CD4-positive, alpha-beta memory T cell (primary cell): ENCODE data around the gene SLC6A17. TPM values are rescaled to one million over a fixed set of nuclear protein-coding genes. Genes with fewer than 3 reads are reported as not detected.

Experiments
- CTCF ChIA-PET: fragments of 350-600 bp; sonication (Branson Sonifier 250); formaldehyde crosslinking; loops from one replicate; lab custom pipeline; 2021; ENCODE audit warnings: inconsistent platforms; ENCODE audit not compliant: partially characterized antibody; lab: Charles Lee
- POLR2A ChIA-PET: fragments of 350-600 bp; sonication (Branson Sonifier 250); formaldehyde crosslinking; loops from one replicate; lab custom pipeline; 2021; ENCODE audit not compliant: partially characterized antibody; lab: Charles Lee
- DNase-seq, 5 donors: peaks; one replicate each; pipeline versions ENCODE4 v3.0.0 to v3.0.0-alpha.2; 2020 to 2022; ENCODE audit warnings: mixed read lengths in 1 of 5
- H3K27ac ChIP-seq: one replicate; pipeline ENCODE4 v1.7.0; 2013; ENCODE audit warnings: low read depth, low read length
- H3K27me3 ChIP-seq: 2 replicates; pipeline ENCODE4 v1.7.0; 2013; ENCODE audit warnings: mild to moderate bottlenecking, low read length, moderate library complexity; ENCODE audit not compliant: insufficient read depth
- H3K36me3 ChIP-seq: 2 replicates; pipeline ENCODE4 v1.7.0; 2013; ENCODE audit warnings: mild to moderate bottlenecking, low read length, moderate library complexity; ENCODE audit not compliant: insufficient read depth
- H3K4me1 ChIP-seq: 2 replicates; pipeline ENCODE4 v1.7.0; 2013; ENCODE audit warnings: mild to moderate bottlenecking, low read length, moderate library complexity; ENCODE audit not compliant: insufficient read depth
- H3K4me3 ChIP-seq, 2 donors: one replicate each; pipeline ENCODE4 v1.7.0; 2013; ENCODE audit warnings: low read length in 2 of 2, mild to moderate bottlenecking in 1 of 2
- H3K9me3 ChIP-seq, 2 donors: one replicate each; pipeline ENCODE4 v1.7.0; 2013; ENCODE audit warnings: low read length in 2 of 2, control low read depth in 1 of 2; ENCODE audit not compliant: control insufficient read depth in 1 of 2
- H3K27ac Mint-ChIP-seq, 7 donors: one replicate each; pipeline ENCODE4 v1.8.0; 2020 to 2021; ENCODE audit warnings: mixed read lengths in 7 of 7, mild to moderate bottlenecking in 6 of 7, inconsistent platforms in 3 of 7, moderate library complexity in 3 of 7
- H3K27me3 Mint-ChIP-seq, 2 donors: one replicate each; pipeline ENCODE4 v1.8.0; 2020 to 2021; ENCODE audit warnings: mixed read lengths in 2 of 2
- H3K36me3 Mint-ChIP-seq, 2 donors: one replicate each; pipeline ENCODE4 v1.8.0; 2020 to 2021; ENCODE audit warnings: mixed read lengths in 2 of 2, inconsistent platforms in 1 of 2, mild to moderate bottlenecking in 1 of 2
- H3K4me1 Mint-ChIP-seq, 4 donors: one replicate each; pipeline ENCODE4 v1.8.0; 2020 to 2021; ENCODE audit warnings: mixed read lengths in 4 of 4, mild to moderate bottlenecking in 1 of 4
- H3K4me3 Mint-ChIP-seq, 8 donors: one replicate each; pipeline ENCODE4 v1.8.0; 2020 to 2021; ENCODE audit warnings: mixed read lengths in 8 of 8, mild to moderate bottlenecking in 7 of 8, moderate library complexity in 6 of 8, inconsistent platforms in 3 of 8
- H3K9me3 Mint-ChIP-seq, 8 donors: one replicate each; pipeline ENCODE4 v1.8.0; 2020 to 2021; ENCODE audit warnings: mixed read lengths in 8 of 8, mild to moderate bottlenecking in 5 of 8, inconsistent platforms in 3 of 8, moderate library complexity in 1 of 8
- intact Hi-C: fragments of 100-400 bp; cut with micrococcal nuclease; formaldehyde crosslinking; loops from one replicate; pipeline ENCODE4 v1.15.1; 2023
- polyA plus RNA-seq, 2 donors: library from polyadenylated mRNA; unstranded; fragments of 300-500 nt; fragmentation: Illumina TruSeq; gene quantifications; one replicate each; pipeline ENCODE4 v1.2.3, GENCODE V29; 2021
- total RNA-seq, 2 experiments: library from RNA; stranded (reverse); gene quantifications; one replicate each; pipeline ENCODE4 v1.2.3, GENCODE V29; 2021

Gene SLC6A17
- total RNA-seq (not detected), polyA plus RNA-seq (not detected)

DNA sequence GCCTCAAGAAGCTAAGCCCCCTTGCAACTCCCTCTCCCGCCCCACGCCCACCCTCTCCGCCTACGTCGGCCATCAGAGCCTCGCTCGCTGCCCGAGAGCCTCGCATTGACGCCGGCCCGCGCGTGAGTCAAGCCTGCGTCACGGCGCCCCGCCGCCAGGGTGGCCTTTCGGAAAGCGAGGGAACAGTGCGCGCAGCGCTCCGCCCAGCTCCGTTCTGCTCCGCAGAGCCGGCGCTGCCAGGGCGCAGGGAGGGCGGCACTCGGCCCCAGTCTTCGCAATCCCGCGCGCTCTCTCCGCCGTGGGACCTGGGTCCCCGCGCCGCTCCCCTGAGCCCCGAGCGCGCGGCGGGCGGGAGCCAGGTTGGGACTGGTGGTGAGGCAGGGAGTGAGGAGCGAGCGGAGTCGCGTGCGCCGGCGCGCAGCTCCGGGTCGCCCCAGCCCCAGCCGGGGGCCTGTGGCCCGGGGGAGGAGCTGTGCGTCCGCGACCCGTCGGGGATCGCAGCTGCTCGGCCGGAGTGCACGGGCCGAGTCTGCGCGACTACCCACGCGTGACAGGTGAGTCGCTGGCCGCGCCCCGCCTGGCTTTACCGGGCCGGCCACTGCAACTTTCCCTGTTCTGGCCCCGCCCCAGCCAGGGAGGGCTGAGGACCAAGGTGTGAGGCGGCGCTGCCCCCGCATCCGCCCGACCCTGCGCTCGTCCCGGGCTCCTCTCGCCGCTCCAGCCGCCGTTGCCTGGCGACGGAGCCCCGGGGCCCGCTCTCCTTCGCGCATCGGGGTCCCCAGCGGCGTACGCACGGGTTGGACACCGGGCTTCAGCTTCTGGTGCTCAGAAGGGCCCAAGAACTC is at the start of gene SLC6A17:
Gene SLC6A17, plus strand, starts transcription at position 165 of the 845 bp plus-strand sequence. CDS start 16,436 bp downstream, outside the sequence.
- no peak within 1 kb of the TSS for H3K27ac Mint-ChIP-seq
- H3K9me3 Mint-ChIP-seq = peaks cover 0 to 2% (median 0%) of the 10 kb centered on the region in 8 donors
- H3K27me3 ChIP-seq = peaks cover 16% of the 10 kb centered on the region
- POLR2A ChIA-PET = no interaction called here
- no peaks in the 10 kb centered on the region for H3K9me3 ChIP-seq
- CTCF ChIA-PET = no interaction called here
- H3K27me3 Mint-ChIP-seq = peaks cover 38 to 43% of the 10 kb centered on the region in 2 donors
- H3K36me3 ChIP-seq = no peaks in the 10 kb centered on the region
- peaks cover 2 to 8% (median 2%) of the 10 kb centered on the region in 4 donors for H3K4me1 Mint-ChIP-seq
- H3K4me3 ChIP-seq = no peak within 1 kb of the TSS
- no peaks in the 10 kb centered on the region for H3K4me1 ChIP-seq
- intact Hi-C loops = no loop called here
- H3K27ac ChIP-seq = no peak within 1 kb of the TSS
- no peak for DNase-seq
- no peaks in the 10 kb centered on the region for H3K36me3 Mint-ChIP-seq
- H3K4me3 Mint-ChIP-seq = peak within 1 kb of the TSS in 3 of 8 donors; percentile 24 to 76 (median 41)

- Histone ChIP-seq H3K9me3 (no peaks in the 10 kb centered on the region), H3K27me3 (no peaks in the 10 kb centered on the region), H3K4me1 (no peaks in the 10 kb centered on the region), H3K4me3 (no peak overlapping the region), H3K36me3 (no peaks in the 10 kb centered on the region), H3K27ac (no peak overlapping the region)
- intact Hi-C loops = no loop called here
- ChIA-PET CTCF (interaction anchor here (1.1 to 6.4 kb wide), 5 partner anchors 11 to 49 kb away, joined by 3 to 40 read pairs (median 20); partner anchors contain the start of gene UBL4B), POLR2A (no interaction called here)
- H3K27me3 Mint-ChIP-seq = peaks cover 1 to 4% of the 10 kb centered on the region in 2 donors
- H3K27ac Mint-ChIP-seq = no peak overlapping the region
- no peaks in the 10 kb centered on the region for H3K36me3 Mint-ChIP-seq
- H3K4me3 Mint-ChIP-seq = no peak overlapping the region
- no peak for DNase-seq
- H3K4me1 Mint-ChIP-seq = no peaks in the 10 kb centered on the region
- no peaks in the 10 kb centered on the region for H3K9me3 Mint-ChIP-seq
Measured at GRCh38 chr1:110102081-110102480, 48.2 kb upstream of the SLC6A17 start.

GRCh38 chr1:110106013-110106941 is 44.0 kb upstream of the SLC6A17 start:
- POLR2A ChIA-PET = no interaction called here

DNA sequence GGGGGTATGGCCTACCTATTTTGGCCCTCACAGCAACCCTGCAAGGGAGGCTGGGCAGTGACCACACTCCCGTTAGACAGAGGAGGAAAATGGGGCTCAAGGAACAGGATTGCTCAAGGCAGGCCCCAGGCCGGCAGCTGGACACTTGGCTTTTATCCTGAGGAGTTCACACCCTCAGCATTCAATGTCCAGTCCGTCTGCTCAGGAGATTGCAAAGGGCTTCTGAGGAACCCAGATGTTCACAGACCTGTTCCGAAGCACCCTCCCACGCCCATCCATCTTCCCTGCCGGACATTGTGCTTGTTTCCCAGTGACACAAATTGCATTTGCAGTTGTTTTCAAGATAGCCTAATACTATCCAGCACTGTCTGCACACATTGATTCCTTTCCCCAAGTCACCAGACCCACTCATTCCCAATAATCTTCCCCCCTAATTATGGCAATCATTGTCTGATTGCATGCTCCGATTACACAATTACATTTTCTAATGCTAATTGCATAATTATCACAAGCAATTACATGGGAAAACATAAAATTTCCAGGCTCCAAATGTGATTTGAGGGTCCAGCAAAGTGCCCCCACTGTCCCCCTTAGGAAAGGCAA is 42.3 kb upstream of the SLC6A17 start:
- no peak for DNase-seq
- H3K9me3 ChIP-seq = no peaks in the 10 kb centered on the region
- H3K4me1 Mint-ChIP-seq = no peaks in the 10 kb centered on the region
- H3K36me3 Mint-ChIP-seq = no peaks in the 10 kb centered on the region
- no peak overlapping the region for H3K4me3 Mint-ChIP-seq
- H3K27ac Mint-ChIP-seq = no peak overlapping the region
- no peaks in the 10 kb centered on the region for H3K9me3 Mint-ChIP-seq
- no peaks in the 10 kb centered on the region for H3K27me3 ChIP-seq
- ChIA-PET CTCF (interaction anchor here (1.3 to 6.4 kb wide), 3 partner anchors 11 to 79 kb away, joined by 3 to 44 read pairs (median 40); no protein-coding TSS in a partner anchor), POLR2A (no interaction called here)
- H3K4me3 ChIP-seq = no peak overlapping the region
- peaks cover 10 to 21% of the 10 kb centered on the region in 2 donors for H3K27me3 Mint-ChIP-seq
- intact Hi-C loops = no loop called here
- no peaks in the 10 kb centered on the region for H3K36me3 ChIP-seq
- no peak overlapping the region for H3K27ac ChIP-seq
- no peaks in the 10 kb centered on the region for H3K4me1 ChIP-seq

More at GRCh38 chr1:110106013-110106941, 44.0 kb upstream of the SLC6A17 start:
- H3K27me3 ChIP-seq = no peaks in the 10 kb centered on the region
- CTCF ChIA-PET = interaction anchor here (0.6 to 6.4 kb wide), 17 partner anchors 8 to 354 kb away, joined by 3 to 44 read pairs (median 5); no protein-coding TSS in a partner anchor
- H3K36me3 Mint-ChIP-seq = no peaks in the 10 kb centered on the region
- H3K4me1 ChIP-seq = no peaks in the 10 kb centered on the region
- no peaks in the 10 kb centered on the region for H3K4me1 Mint-ChIP-seq
- no peaks in the 10 kb centered on the region for H3K36me3 ChIP-seq
- DNase-seq = peak; percentile 43 to 56 (median 53)
- no peak overlapping the region for H3K4me3 Mint-ChIP-seq
- intact Hi-C loops = loop anchor here (1.0 kb wide), 1 partner anchor 53 kb away; no protein-coding TSS in a partner anchor
- no peak overlapping the region for H3K27ac ChIP-seq
- H3K9me3 Mint-ChIP-seq = no peaks in the 10 kb centered on the region
- no peaks in the 10 kb centered on the region for H3K9me3 ChIP-seq
- no peak overlapping the region for H3K4me3 ChIP-seq
- H3K27me3 Mint-ChIP-seq = peaks cover 6 to 10% of the 10 kb centered on the region in 2 donors
- peak overlapping the region in 1 of 7 donors; percentile 56 for H3K27ac Mint-ChIP-seq

DNA sequence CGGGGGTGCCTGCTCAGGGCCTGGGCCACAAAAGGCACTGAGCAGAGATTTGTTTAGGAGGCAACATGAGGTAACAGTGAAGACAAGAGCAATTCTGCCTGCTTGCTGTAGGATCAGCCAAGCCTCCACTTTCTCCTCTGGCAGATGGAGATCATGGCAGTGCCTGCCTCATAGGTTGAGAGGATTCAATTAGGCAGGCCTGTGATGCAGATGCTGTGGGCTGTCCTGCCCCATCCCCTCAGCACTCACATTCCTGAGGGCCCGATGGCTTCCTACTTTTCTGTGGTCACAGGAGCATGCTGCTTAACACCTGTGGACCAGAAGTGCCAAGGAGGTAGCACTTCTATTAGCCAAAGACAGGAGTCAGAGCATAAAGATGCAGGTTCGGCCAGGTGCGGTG is 39.2 kb upstream of the SLC6A17 start:
- intact Hi-C loops = no loop called here
- no peaks in the 10 kb centered on the region for H3K36me3 ChIP-seq
- H3K9me3 ChIP-seq = no peaks in the 10 kb centered on the region
- no peak overlapping the region for H3K4me3 ChIP-seq
- Mint-ChIP-seq H3K27me3 (peaks cover 12 to 32% of the 10 kb centered on the region in 2 donors), H3K9me3 (no peaks in the 10 kb centered on the region), H3K27ac (no peak overlapping the region), H3K4me1 (no peaks in the 10 kb centered on the region), H3K4me3 (no peak overlapping the region), H3K36me3 (no peaks in the 10 kb centered on the region)
- no peak overlapping the region for H3K27ac ChIP-seq
- H3K27me3 ChIP-seq = no peaks in the 10 kb centered on the region
- CTCF ChIA-PET = no interaction called here
- no peaks in the 10 kb centered on the region for H3K4me1 ChIP-seq
- POLR2A ChIA-PET = no interaction called here
- DNase-seq = no peak

GRCh38 chr1:110112143-110112542 is 38.2 kb upstream of the SLC6A17 start, which contains the start of gene UBL4B:
UBL4B (plus strand) TSS chr1:110112443; CDS start chr1:110112535, 92 bp downstream.
- POLR2A ChIA-PET = no interaction called here
- intact Hi-C loops = no loop called here
- peak within 1 kb of the TSS in 2 of 7 donors; percentile 47 to 67 for H3K27ac Mint-ChIP-seq

More at GRCh38 chr1:110112143-110112542, 38.2 kb upstream of the SLC6A17 start, which contains the start of gene UBL4B:
- Histone ChIP-seq H3K27ac (no peak within 1 kb of the TSS), H3K9me3 (no peaks in the 10 kb centered on the region), H3K36me3 (no peaks in the 10 kb centered on the region), H3K4me1 (no peaks in the 10 kb centered on the region), H3K4me3 (no peak within 1 kb of the TSS), H3K27me3 (peaks cover 4% of the 10 kb centered on the region)
- DNase-seq = no peak
- H3K4me3 Mint-ChIP-seq = no peak within 1 kb of the TSS
- H3K27me3 Mint-ChIP-seq = peaks cover 18 to 37% of the 10 kb centered on the region in 2 donors
- no peaks in the 10 kb centered on the region for H3K9me3 Mint-ChIP-seq
- CTCF ChIA-PET = interaction anchor here (0.6 to 1.5 kb wide), 4 partner anchors 9 to 105 kb away, joined by 3 to 5 read pairs (median 3); no protein-coding TSS in a partner anchor
- H3K4me1 Mint-ChIP-seq = no peaks in the 10 kb centered on the region
- H3K36me3 Mint-ChIP-seq = no peaks in the 10 kb centered on the region
